ENCODE measurements around the gene KIAA0513.

KIAA0513 gene

GRCh38 chr16:85139881-85140339 is 112.3 kb downstream of the KIAA0513 start:
- DNase-seq: no peak

- DNase-seq: no peak
These were observed 112.9 kb downstream of the KIAA0513 start for GRCh38 chr16:85140455-85141012.

GRCh38 chr16:85141491-85142128 is 114.0 kb downstream of the KIAA0513 start:
- DNase-seq: no peak

GRCh38 chr16:85142129-85142513 is 114.5 kb downstream of the KIAA0513 start:
- DNase-seq: no peak

- DNase-seq: no peak
These were observed 115.2 kb downstream of the KIAA0513 start for GRCh38 chr16:85142771-85143211.
